HL-60 (cell line): ENCODE data around the gene SMARCA4.

ENCODE experiments used
- DNase-seq, 2 experiments: peaks; one replicate each; pipeline ENCODE4 v3.0.0-alpha.2; 2010 to 2020; ENCODE audit warnings: low read depth in 1 of 2, low spot score in 1 of 2
- H3K27ac ChIP-seq: fragments of 250-450 bp; sonication (Bioruptor Pico); replicated peaks from 2 replicates; pipeline ENCODE4 v1.5.1; 2020; ENCODE audit warnings: mild to moderate bottlenecking, moderate library complexity
- H3K27me3 ChIP-seq: fragments of 250-450 bp; sonication (Bioruptor Pico); 2 replicates; pipeline ENCODE4 v1.5.1; 2021; ENCODE audit warnings: mild to moderate bottlenecking, moderate library complexity; ENCODE audit not compliant: insufficient read depth, poor library complexity, severe bottlenecking
- H3K4me3 ChIP-seq: replicated peaks from 2 replicates; pipeline ENCODE4 v1.5.1; 2011; ENCODE audit warnings: mild to moderate bottlenecking, control low read depth, low read length; ENCODE audit not compliant: insufficient read depth
- CTCF ChIP-seq: IDR thresholded peaks from one replicate; pipeline ENCODE4 v1.5.1; 2011; ENCODE audit warnings: low read length, control low read depth, inconsistent platforms; ENCODE audit not compliant: insufficient read depth
- GABPA ChIP-seq: IDR thresholded peaks from 2 replicates; pipeline ENCODE4 v1.6.1; 2012; ENCODE audit warnings: low read depth
- POLR2AphosphoS5 ChIP-seq: IDR thresholded peaks from 2 replicates; pipeline ENCODE4 v1.6.1; 2012; ENCODE audit warnings: low read depth
- SPI1 ChIP-seq: IDR thresholded peaks from 2 replicates; pipeline ENCODE4 v1.6.1; 2012; ENCODE audit warnings: low read depth, mild to moderate bottlenecking, borderline replicate concordance
- TF ChIP-seq, protein P1 (sequence below): IDR thresholded peaks from 2 replicates; pipeline ENCODE4 v1.6.1; 2012; ENCODE audit warnings: low read depth; ENCODE audit not compliant: insufficient replicate concordance

Gene SMARCA4

GRCh38 chr19:10975374-10976130 lies 14.7 kb downstream of the SMARCA4 start:
- TF ChIP-seq POLR2AphosphoS5 = no peak
- TF ChIP-seq, protein P1, sequence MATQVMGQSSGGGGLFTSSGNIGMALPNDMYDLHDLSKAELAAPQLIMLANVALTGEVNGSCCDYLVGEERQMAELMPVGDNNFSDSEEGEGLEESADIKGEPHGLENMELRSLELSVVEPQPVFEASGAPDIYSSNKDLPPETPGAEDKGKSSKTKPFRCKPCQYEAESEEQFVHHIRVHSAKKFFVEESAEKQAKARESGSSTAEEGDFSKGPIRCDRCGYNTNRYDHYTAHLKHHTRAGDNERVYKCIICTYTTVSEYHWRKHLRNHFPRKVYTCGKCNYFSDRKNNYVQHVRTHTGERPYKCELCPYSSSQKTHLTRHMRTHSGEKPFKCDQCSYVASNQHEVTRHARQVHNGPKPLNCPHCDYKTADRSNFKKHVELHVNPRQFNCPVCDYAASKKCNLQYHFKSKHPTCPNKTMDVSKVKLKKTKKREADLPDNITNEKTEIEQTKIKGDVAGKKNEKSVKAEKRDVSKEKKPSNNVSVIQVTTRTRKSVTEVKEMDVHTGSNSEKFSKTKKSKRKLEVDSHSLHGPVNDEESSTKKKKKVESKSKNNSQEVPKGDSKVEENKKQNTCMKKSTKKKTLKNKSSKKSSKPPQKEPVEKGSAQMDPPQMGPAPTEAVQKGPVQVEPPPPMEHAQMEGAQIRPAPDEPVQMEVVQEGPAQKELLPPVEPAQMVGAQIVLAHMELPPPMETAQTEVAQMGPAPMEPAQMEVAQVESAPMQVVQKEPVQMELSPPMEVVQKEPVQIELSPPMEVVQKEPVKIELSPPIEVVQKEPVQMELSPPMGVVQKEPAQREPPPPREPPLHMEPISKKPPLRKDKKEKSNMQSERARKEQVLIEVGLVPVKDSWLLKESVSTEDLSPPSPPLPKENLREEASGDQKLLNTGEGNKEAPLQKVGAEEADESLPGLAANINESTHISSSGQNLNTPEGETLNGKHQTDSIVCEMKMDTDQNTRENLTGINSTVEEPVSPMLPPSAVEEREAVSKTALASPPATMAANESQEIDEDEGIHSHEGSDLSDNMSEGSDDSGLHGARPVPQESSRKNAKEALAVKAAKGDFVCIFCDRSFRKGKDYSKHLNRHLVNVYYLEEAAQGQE = no peak
- TF ChIP-seq GABPA = no peak
- TF ChIP-seq SPI1 = no peak
- H3K4me3 ChIP-seq = no peak overlapping the region
- H3K27me3 ChIP-seq = no peaks in the 10 kb centered on the region
- DNase-seq = no peak
- no peak overlapping the region for H3K27ac ChIP-seq

- Histone ChIP-seq H3K27me3 (no peaks in the 10 kb centered on the region), H3K27ac (no peak overlapping the region), H3K4me3 (no peak overlapping the region)
- TF ChIP-seq SPI1 (no peak), CTCF (no peak), POLR2AphosphoS5 (no peak)
- TF ChIP-seq, protein P1 = no peak
- no peak for DNase-seq
Measured at GRCh38 chr19:10976131-10976892, 15.5 kb downstream of the SMARCA4 start.

- no peak overlapping the region for H3K4me3 ChIP-seq
- DNase-seq = no peak
- TF ChIP-seq CTCF = no peak
- TF ChIP-seq POLR2AphosphoS5 = no peak
- no peak for TF ChIP-seq GABPA
- TF ChIP-seq, protein P1 = no peak
- no peak overlapping the region for H3K27ac ChIP-seq
- H3K27me3 ChIP-seq = no peaks in the 10 kb centered on the region
Measured at GRCh38 chr19:10977742-10978092, 16.9 kb downstream of the SMARCA4 start.
